IMR-90 (cell line): ENCODE results near the gene ZBED4. TPM values are rescaled to one million over a fixed set of nuclear protein-coding genes. Genes with fewer than 3 reads are reported as not detected.

Source experiments
- ATAC-seq: fragments of 200-7000 bp; cut with Tn5 transposase; 2 replicates; pipeline ENCODE4 v1.9.1; 2020; ENCODE audit warnings: low read depth, mild to moderate bottlenecking, moderate library complexity
- BruUV-seq: library from RNA; stranded (reverse); fragments of 400-500 nt; replicated peaks from 2 replicates; lab custom pipeline; 2021; lab: Mats Ljungman, UMichigan
- CTCF ChIA-PET: fragments of 300-600 bp; formaldehyde crosslinking; extraction: SDS; loops from one replicate; lab custom pipeline; 2021; ENCODE audit warnings: antibody characterized with exemption; lab: Yijun Ruan, JAX
- POLR2A ChIA-PET: fragments of 300-600 bp; sonication (Branson Sonifier 250); formaldehyde crosslinking; loops from one replicate; lab custom pipeline; 2022; ENCODE audit warnings: antibody characterized with exemption; ENCODE audit not compliant: unreplicated experiment; lab: Charles Lee
- DNase-seq: peaks from one replicate; pipeline ENCODE4 v3.0.0; 2013
- H2AFZ ChIP-seq: replicated peaks from 2 replicates; pipeline ENCODE3; 2013; ENCODE audit warnings: low read length, mild to moderate bottlenecking; ENCODE audit not compliant: poor library complexity
- H2AK5ac ChIP-seq: 2 replicates; pipeline ENCODE4 v1.6.1; 2013; ENCODE audit warnings: low read depth, low read length, inconsistent platforms
- H2AK9ac ChIP-seq: replicated peaks from 2 replicates; pipeline ENCODE3; 2013; ENCODE audit warnings: mild to moderate bottlenecking, low read depth, low read length, moderate library complexity; ENCODE audit not compliant: poor library complexity
- H2BK120ac ChIP-seq: 2 replicates; pipeline ENCODE4 v1.6.1; 2013; ENCODE audit warnings: low read depth, low read length, inconsistent platforms
- H2BK15ac ChIP-seq: 3 replicates; pipeline ENCODE4 v1.6.1; 2013; ENCODE audit warnings: low read depth, low read length, inconsistent platforms
- H2BK20ac ChIP-seq: 2 replicates; pipeline ENCODE4 v1.6.1; 2013; ENCODE audit warnings: low read depth, mild to moderate bottlenecking, inconsistent platforms, low read length, moderate library complexity
- H2BK5ac ChIP-seq: 2 replicates; pipeline ENCODE4 v1.6.1; 2013; ENCODE audit warnings: mild to moderate bottlenecking, low read depth, low read length, inconsistent platforms; ENCODE audit not compliant: poor library complexity, severe bottlenecking
- H3K14ac ChIP-seq: replicated peaks from 2 replicates; pipeline ENCODE4 v1.6.1; 2013; ENCODE audit warnings: low read depth, low read length, inconsistent platforms
- H3K18ac ChIP-seq: 2 replicates; pipeline ENCODE4 v1.6.1; 2013; ENCODE audit warnings: low read depth, low read length, control low read depth
- H3K23ac ChIP-seq: 2 replicates; pipeline ENCODE4 v1.6.1; 2013; ENCODE audit warnings: low read depth, low read length, inconsistent platforms
- H3K27ac ChIP-seq: 2 replicates; pipeline ENCODE4 v1.5.1; 2013; ENCODE audit warnings: mild to moderate bottlenecking, control low read depth, low read length; ENCODE audit not compliant: insufficient read depth
- H3K27me3 ChIP-seq: 2 replicates; pipeline ENCODE4 v1.6.1; 2013; ENCODE audit warnings: low read length; ENCODE audit not compliant: control insufficient read depth, insufficient read depth
- H3K36me3 ChIP-seq: 2 replicates; pipeline ENCODE4 v1.6.1; 2013; ENCODE audit warnings: low read length, mixed read lengths; ENCODE audit not compliant: control insufficient read depth, insufficient read depth
- H3K4ac ChIP-seq: 2 replicates; pipeline ENCODE4 v1.6.1; 2013; ENCODE audit warnings: low read depth, low read length, inconsistent platforms
- H3K4me1 ChIP-seq: 2 replicates; pipeline ENCODE4 v1.6.1; 2013; ENCODE audit warnings: low read length, mixed read lengths; ENCODE audit not compliant: control insufficient read depth, insufficient read depth
- H3K4me2 ChIP-seq: 2 replicates; pipeline ENCODE4 v1.6.1; 2013; ENCODE audit warnings: low read depth, mild to moderate bottlenecking, control low read depth, low read length, moderate library complexity
- H3K4me3 ChIP-seq: 2 replicates; pipeline ENCODE4 v1.5.1; 2013; ENCODE audit warnings: low read depth, mild to moderate bottlenecking, control low read depth, low read length, moderate library complexity; ENCODE audit not compliant: insufficient read depth
- H3K56ac ChIP-seq: 2 replicates; pipeline ENCODE4 v1.6.1; 2013; ENCODE audit warnings: low read length, inconsistent platforms; ENCODE audit not compliant: insufficient read depth; ENCODE audit errors: extremely low read depth
- H3K79me1 ChIP-seq, 2 experiments: 2 replicates each; pipeline ENCODE4 v1.6.1; 2013; ENCODE audit warnings: low read length in 2 of 2, inconsistent platforms in 1 of 2, low read depth in 1 of 2
- H3K9ac ChIP-seq: 2 replicates; pipeline ENCODE4 v1.6.1; 2013; ENCODE audit warnings: low read depth, low read length, control low read depth
- H3K9me1 ChIP-seq: 2 replicates; pipeline ENCODE4 v1.6.1; 2013; ENCODE audit warnings: low read length, inconsistent platforms; ENCODE audit not compliant: insufficient read depth
- H3K9me3 ChIP-seq: 2 replicates; pipeline ENCODE4 v1.6.1; 2013; ENCODE audit warnings: low read length; ENCODE audit not compliant: control insufficient read depth, insufficient read depth
- H4K20me1 ChIP-seq: 2 replicates; pipeline ENCODE4 v1.6.1; 2013; ENCODE audit warnings: low read length, inconsistent platforms; ENCODE audit not compliant: insufficient read depth
- H4K5ac ChIP-seq: 2 replicates; pipeline ENCODE4 v1.6.1; 2013; ENCODE audit warnings: mild to moderate bottlenecking, low read depth, low read length, control low read depth
- H4K8ac ChIP-seq, 2 experiments: 2 replicates each; pipeline ENCODE4 v1.6.1; 2013; ENCODE audit warnings: low read depth in 2 of 2, low read length in 2 of 2, control low read depth in 1 of 2, inconsistent platforms in 1 of 2
- H4K91ac ChIP-seq: 2 replicates; pipeline ENCODE4 v1.6.1; 2013; ENCODE audit warnings: low read depth, low read length, inconsistent platforms; ENCODE audit not compliant: insufficient read depth
- CHD1 ChIP-seq: IDR thresholded peaks from 2 replicates; pipeline ENCODE4 v1.6.1; 2012; ENCODE audit warnings: low read depth, low read length, improper control_type of control experiment
- FOS ChIP-seq: fragments of 150-350 bp; IDR thresholded peaks from 2 replicates; pipeline ENCODE4 v1.6.1; 2016; ENCODE audit warnings: low read depth, low read length
- MAFK ChIP-seq: IDR thresholded peaks from 2 replicates; pipeline ENCODE4 v1.6.1; 2012; ENCODE audit warnings: low read depth, low read length, improper control_type of control experiment
- MAZ ChIP-seq: IDR thresholded peaks from 2 replicates; pipeline ENCODE4 v1.6.1; 2012; ENCODE audit warnings: low read depth, mild to moderate bottlenecking, low read length, improper control_type of control experiment, moderate library complexity, borderline replicate concordance
- NFE2L2 ChIP-seq: fragments of 150-350 bp; IDR thresholded peaks from 2 replicates; pipeline ENCODE4 v1.6.1; 2016; ENCODE audit warnings: low read depth, mild to moderate bottlenecking, low read length
- RAD21 ChIP-seq: IDR thresholded peaks from 2 replicates; pipeline ENCODE4 v1.6.1; 2012; ENCODE audit warnings: low read length, improper control_type of control experiment
- RFX5 ChIP-seq: IDR thresholded peaks from 2 replicates; pipeline ENCODE4 v1.8.0; 2012; ENCODE audit warnings: low read depth, mild to moderate bottlenecking, low read length, moderate library complexity
- SMC3 ChIP-seq: fragments of 150-350 bp; IDR thresholded peaks from 2 replicates; pipeline ENCODE4 v1.6.1; 2016; ENCODE audit warnings: low read depth, mild to moderate bottlenecking, antibody characterized with exemption, low read length, moderate library complexity
- WGBS, 2 experiments: methylation state at CpG; one replicate each; pipeline versions ENCODE4 v1.1.5 to v1.1.7; 2013; ENCODE audit warnings: missing lambda C conversion rate in 2 of 2; ENCODE audit not compliant: insufficient read length in 1 of 2; ENCODE audit errors: extremely low coverage in 2 of 2; 5-methylcytosine and 5-hydroxymethylcytosine counted together
- dilution Hi-C: fragments of 300-500 bp; cut with HindIII; formaldehyde crosslinking; loops from one replicate; pipeline ENCODE4 v1.14.3; 2018; ENCODE audit warnings: low sequenced_read_pairs; ENCODE audit not compliant: unreplicated experiment
- in situ Hi-C: fragments of 300-500 bp; cut with MboI; formaldehyde crosslinking; loops from 3 replicates; pipeline ENCODE4 v1.14.3; 2019; ENCODE audit warnings: low sequenced_read_pairs, inconsistent platforms, mixed read lengths
- intact Hi-C: fragments of 100-400 bp; cut with micrococcal nuclease; formaldehyde crosslinking; loops from 2 replicates; pipeline ENCODE4 v1.10.0; 2022
- polyA plus RNA-seq, 3 experiments: library from polyadenylated mRNA; depleted of rRNA; stranded (reverse); fragments of >200 nt; gene quantifications; 2 replicates each; pipeline ENCODE4 v1.2.3, GENCODE V29; 2012; ENCODE audit warnings: low replicate concordance in 1 of 3
- total RNA-seq: library from RNA; depleted of rRNA; stranded (reverse); fragments of >200 nt; gene quantifications from 2 replicates; pipeline ENCODE4 v1.2.3, GENCODE V29; 2012
- TF ChIP-seq, protein P1 (sequence below): fragments of 150-350 bp; IDR thresholded peaks from 2 replicates; pipeline ENCODE4 v1.6.1; 2016; ENCODE audit warnings: low read depth, mild to moderate bottlenecking, low read length, moderate library complexity, borderline replicate concordance
- TF ChIP-seq, protein P2 (sequence below): fragments of 150-350 bp; IDR thresholded peaks from 2 replicates; pipeline ENCODE4 v1.6.1; 2017; ENCODE audit warnings: mild to moderate bottlenecking, antibody characterized with exemption, low read length, low read depth
- TF ChIP-seq, protein P3 (sequence below): conservative IDR thresholded peaks from 2 replicates; pipeline ENCODE4 v1.5.1; 2012; ENCODE audit warnings: mild to moderate bottlenecking, low read depth, low read length, improper control_type of control experiment

Gene ZBED4
- total and polyA plus RNA-seq, 2 of the 4 experiments (the other 2 are of a cell fraction): 9.3 to 10.5 TPM

DNA sequence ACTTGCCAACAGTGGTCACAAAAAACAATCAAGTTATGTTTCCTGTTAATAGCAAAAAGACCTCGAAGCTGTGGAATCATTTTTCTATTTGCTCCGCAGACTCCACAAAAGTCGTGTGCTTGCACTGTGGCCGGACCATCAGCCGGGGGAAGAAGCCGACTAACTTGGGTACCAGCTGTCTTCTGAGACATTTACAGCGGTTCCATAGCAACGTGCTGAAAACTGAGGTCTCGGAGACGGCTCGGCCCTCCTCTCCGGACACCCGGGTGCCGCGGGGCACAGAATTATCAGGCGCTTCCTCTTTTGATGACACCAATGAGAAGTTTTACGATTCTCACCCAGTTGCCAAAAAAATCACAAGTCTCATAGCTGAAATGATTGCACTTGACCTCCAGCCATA is 31.6 kb downstream of the ZBED4 start:
- CTCF ChIA-PET: no interaction called here
- intact Hi-C loops: no loop called here
- Histone ChIP-seq H2AK9ac (no peak overlapping the region), H3K9me3 (peaks cover 6% of the 10 kb centered on the region; the same call in 1 of the 2 replicates), H2BK20ac (no peak overlapping the region), H3K56ac (no peak overlapping the region), H3K4me3 (no peak overlapping the region), H3K9me1 (peaks cover 9% of the 10 kb centered on the region), H3K14ac (no peak overlapping the region), H4K20me1 (peaks cover 42% of the 10 kb centered on the region), H2AK5ac (no peak overlapping the region), H3K4me1 (peaks cover 4% of the 10 kb centered on the region; the same call in 1 of the 2 replicates), H4K91ac (no peak overlapping the region), H3K27ac (no peak overlapping the region), H3K9ac (no peak overlapping the region), H3K18ac (no peak overlapping the region), H3K4ac (no peak overlapping the region), H2BK15ac (no peak overlapping the region), H2AFZ (no peak overlapping the region), H3K4me2 (no peak overlapping the region), H3K36me3 (peaks cover 44% of the 10 kb centered on the region), H3K79me1 (peaks cover 49 to 83% of the 10 kb centered on the region in 2 experiments), H3K27me3 (no peaks in the 10 kb centered on the region), H4K8ac (no peak overlapping the region), H2BK120ac (no peak overlapping the region), H3K23ac (no peak overlapping the region), H4K5ac (no peak overlapping the region), H2BK5ac (no peak overlapping the region)
- POLR2A ChIA-PET: no interaction called here
- dilution Hi-C loops: no loop called here
- no peak for ATAC-seq
- in situ Hi-C loops: no loop called here
- WGBS, 2 experiments: 96% methylated on average over 12 of the region's 17 CpGs; no CpG with 5 or more reads in 1 of the 2 experiments
- no TSS peak for BruUV-seq
- no peak for DNase-seq
- TF ChIP-seq SMC3 (no peak), MAZ (no peak), NFE2L2 (no peak), MAFK (no peak), CHD1 (no peak), FOS (no peak), RFX5 (no peak), RAD21 (no peak)
- TF ChIP-seq, protein P1, sequence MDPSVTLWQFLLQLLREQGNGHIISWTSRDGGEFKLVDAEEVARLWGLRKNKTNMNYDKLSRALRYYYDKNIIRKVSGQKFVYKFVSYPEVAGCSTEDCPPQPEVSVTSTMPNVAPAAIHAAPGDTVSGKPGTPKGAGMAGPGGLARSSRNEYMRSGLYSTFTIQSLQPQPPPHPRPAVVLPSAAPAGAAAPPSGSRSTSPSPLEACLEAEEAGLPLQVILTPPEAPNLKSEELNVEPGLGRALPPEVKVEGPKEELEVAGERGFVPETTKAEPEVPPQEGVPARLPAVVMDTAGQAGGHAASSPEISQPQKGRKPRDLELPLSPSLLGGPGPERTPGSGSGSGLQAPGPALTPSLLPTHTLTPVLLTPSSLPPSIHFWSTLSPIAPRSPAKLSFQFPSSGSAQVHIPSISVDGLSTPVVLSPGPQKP: no peak
- TF ChIP-seq, protein P2, sequence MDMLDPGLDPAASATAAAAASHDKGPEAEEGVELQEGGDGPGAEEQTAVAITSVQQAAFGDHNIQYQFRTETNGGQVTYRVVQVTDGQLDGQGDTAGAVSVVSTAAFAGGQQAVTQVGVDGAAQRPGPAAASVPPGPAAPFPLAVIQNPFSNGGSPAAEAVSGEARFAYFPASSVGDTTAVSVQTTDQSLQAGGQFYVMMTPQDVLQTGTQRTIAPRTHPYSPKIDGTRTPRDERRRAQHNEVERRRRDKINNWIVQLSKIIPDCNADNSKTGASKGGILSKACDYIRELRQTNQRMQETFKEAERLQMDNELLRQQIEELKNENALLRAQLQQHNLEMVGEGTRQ: no peak
- TF ChIP-seq, protein P3, sequence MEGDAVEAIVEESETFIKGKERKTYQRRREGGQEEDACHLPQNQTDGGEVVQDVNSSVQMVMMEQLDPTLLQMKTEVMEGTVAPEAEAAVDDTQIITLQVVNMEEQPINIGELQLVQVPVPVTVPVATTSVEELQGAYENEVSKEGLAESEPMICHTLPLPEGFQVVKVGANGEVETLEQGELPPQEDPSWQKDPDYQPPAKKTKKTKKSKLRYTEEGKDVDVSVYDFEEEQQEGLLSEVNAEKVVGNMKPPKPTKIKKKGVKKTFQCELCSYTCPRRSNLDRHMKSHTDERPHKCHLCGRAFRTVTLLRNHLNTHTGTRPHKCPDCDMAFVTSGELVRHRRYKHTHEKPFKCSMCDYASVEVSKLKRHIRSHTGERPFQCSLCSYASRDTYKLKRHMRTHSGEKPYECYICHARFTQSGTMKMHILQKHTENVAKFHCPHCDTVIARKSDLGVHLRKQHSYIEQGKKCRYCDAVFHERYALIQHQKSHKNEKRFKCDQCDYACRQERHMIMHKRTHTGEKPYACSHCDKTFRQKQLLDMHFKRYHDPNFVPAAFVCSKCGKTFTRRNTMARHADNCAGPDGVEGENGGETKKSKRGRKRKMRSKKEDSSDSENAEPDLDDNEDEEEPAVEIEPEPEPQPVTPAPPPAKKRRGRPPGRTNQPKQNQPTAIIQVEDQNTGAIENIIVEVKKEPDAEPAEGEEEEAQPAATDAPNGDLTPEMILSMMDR: no peak
